SK-N-SH (cell line): ENCODE data around the gene MBIP. TPM values are rescaled to one million over a fixed set of nuclear protein-coding genes. Genes with fewer than 3 reads are reported as not detected.

Source experiments
- CTCF ChIA-PET: fragments of 300-600, 350-600 bp; formaldehyde crosslinking; extraction: SDS; loops from one replicate; lab custom pipeline; 2021; lab: Yijun Ruan, JAX
- POLR2A ChIA-PET: fragments of 350-600 bp; sonication (Branson Sonifier 250); formaldehyde crosslinking; extraction: SDS; loops from one replicate; lab custom pipeline; 2020; ENCODE audit warnings: antibody characterized with exemption, inconsistent platforms; lab: Yijun Ruan, JAX
- DNase-seq: peaks from one replicate; pipeline ENCODE4 v3.0.0; 2012
- H2AFZ ChIP-seq: fragments of 200-600 bp; sonication (generic); 2 replicates; pipeline ENCODE4 v1.8.1; 2016; ENCODE audit warnings: antibody characterized with exemption, mild to moderate bottlenecking, low read depth
- H3F3A ChIP-seq: fragments of 200-600 bp; sonication (generic); replicated peaks from 2 replicates; pipeline ENCODE3; 2016; ENCODE audit warnings: antibody characterized with exemption, mild to moderate bottlenecking; ENCODE audit not compliant: insufficient read depth
- H3K27ac ChIP-seq, 2 experiments: fragments of 200-500 bp in 1 of 2; fragments of 200-600 bp in 1 of 2; sonication (Bioruptor generic) in 1 of 2; sonication (generic), shearing (Covaris generic) in 1 of 2; 2 replicates each; pipeline versions ENCODE4 v1.5.1 to v1.6.1; 2014 to 2016; ENCODE audit warnings: low read depth in 2 of 2, inconsistent platforms in 1 of 2, low read length in 1 of 2, mild to moderate bottlenecking in 1 of 2, mixed read lengths in 1 of 2
- H3K27me3 ChIP-seq: fragments of 200-600 bp; sonication (generic), shearing (Covaris generic); 2 replicates; pipeline ENCODE4 v1.6.1; 2016; ENCODE audit warnings: mixed run types; ENCODE audit not compliant: insufficient read depth
- H3K36me3 ChIP-seq, 2 experiments: fragments of 200-500 bp in 1 of 2; fragments of 200-600 bp in 1 of 2; sonication (Bioruptor generic) in 1 of 2; sonication (generic) in 1 of 2; replicated peaks in 1 of 2; 2 replicates each; pipeline versions ENCODE3 to v1.5.1; 2014 to 2016; ENCODE audit warnings: low read length in 1 of 2, mild to moderate bottlenecking in 1 of 2; ENCODE audit not compliant: insufficient read depth in 2 of 2, control insufficient read depth in 1 of 2
- H3K4me1 ChIP-seq, 2 experiments: fragments of 200-500 bp in 1 of 2; fragments of 200-600 bp in 1 of 2; sonication (Bioruptor generic) in 1 of 2; sonication (generic), shearing (Covaris generic) in 1 of 2; 2 replicates each; pipeline versions ENCODE4 v1.5.1 to v1.6.1; 2014 to 2016; ENCODE audit warnings: low read depth in 1 of 2, low read length in 1 of 2, mixed run types in 1 of 2; ENCODE audit not compliant: insufficient read depth in 2 of 2, control insufficient read depth in 1 of 2
- H3K4me2 ChIP-seq: fragments of 200-600 bp; sonication (generic), shearing (Covaris generic); 2 replicates; pipeline ENCODE4 v1.6.1; 2017; ENCODE audit warnings: mixed run types
- H3K4me3 ChIP-seq, 2 experiments: fragments of 200-500 bp in 1 of 2; fragments of 200-600 bp in 1 of 2; sonication (Bioruptor generic) in 1 of 2; sonication (generic), shearing (Covaris generic) in 1 of 2; 2 replicates each; pipeline versions ENCODE4 v1.5.1 to v1.8.1; 2014 to 2016; ENCODE audit warnings: low read depth in 2 of 2, inconsistent platforms in 1 of 2, low read length in 1 of 2, mild to moderate bottlenecking in 1 of 2, mixed read lengths in 1 of 2, moderate library complexity in 1 of 2
- H3K79me2 ChIP-seq: fragments of 200-600 bp; sonication (generic); 2 replicates; pipeline ENCODE4 v1.8.1; 2017; ENCODE audit warnings: mild to moderate bottlenecking; ENCODE audit not compliant: insufficient read depth
- H3K9ac ChIP-seq: fragments of 200-600 bp; sonication (generic); 2 replicates; pipeline ENCODE4 v1.6.1; 2017; ENCODE audit warnings: mixed run types
- H3K9me2 ChIP-seq: fragments of 200-600 bp; sonication (generic); 2 replicates; pipeline ENCODE4 v1.6.1; 2017; ENCODE audit warnings: mixed run types
- H3K9me3 ChIP-seq: fragments of 200-600 bp; sonication (generic); 2 replicates; pipeline ENCODE4 v1.6.1; 2017; ENCODE audit warnings: mixed run types, mild to moderate bottlenecking, moderate library complexity
- H4K20me1 ChIP-seq: fragments of 200-600 bp; sonication (generic); 2 replicates; pipeline ENCODE4 v1.6.1; 2017; ENCODE audit warnings: mild to moderate bottlenecking, mixed run types; ENCODE audit not compliant: insufficient read depth
- ELF1 ChIP-seq: IDR thresholded peaks from 2 replicates; pipeline ENCODE4 v1.4.0; 2012
- FOSL2 ChIP-seq: IDR thresholded peaks from 2 replicates; pipeline ENCODE4 v1.4.0; 2012; ENCODE audit warnings: low read depth, mild to moderate bottlenecking, moderate library complexity, borderline replicate concordance
- FOXJ3 ChIP-seq: sonication (generic); formaldehyde crosslinking; IDR thresholded peaks from 2 replicates; pipeline ENCODE4 v1.5.1; 2020; ENCODE audit warnings: mild to moderate bottlenecking, missing genetic modification reagents
- JUND ChIP-seq: IDR thresholded peaks from 2 replicates; pipeline ENCODE4 v1.4.0; 2012
- MEF2A ChIP-seq: IDR thresholded peaks from 2 replicates; pipeline ENCODE4 v1.4.0; 2012; ENCODE audit warnings: low read depth, borderline replicate concordance
- MXI1 ChIP-seq: IDR thresholded peaks from 2 replicates; pipeline ENCODE4 v1.6.1; 2012; ENCODE audit warnings: mild to moderate bottlenecking, low read depth, low read length, improper control_type of control experiment
- POLR2AphosphoS5 ChIP-seq: IDR thresholded peaks from 2 replicates; pipeline ENCODE4 v1.6.1; 2012; ENCODE audit warnings: low read depth, low read length
- TAF1 ChIP-seq: IDR thresholded peaks from 2 replicates; pipeline ENCODE4 v1.6.1; 2012; ENCODE audit warnings: low read depth, mild to moderate bottlenecking, low read length, moderate library complexity, borderline replicate concordance
- TEAD4 ChIP-seq: IDR thresholded peaks from 2 replicates; pipeline ENCODE4 v1.4.0; 2012; ENCODE audit warnings: mild to moderate bottlenecking, borderline replicate concordance; ENCODE audit not compliant: insufficient read depth
- YY1 ChIP-seq: IDR thresholded peaks from 2 replicates; pipeline ENCODE4 v1.4.0; 2012; ENCODE audit warnings: low read depth, mild to moderate bottlenecking
- WGBS: methylation state at CpG from one replicate; pipeline ENCODE4 v1.1.6; 2017; ENCODE audit warnings: low lambda C conversion rate; 5-methylcytosine and 5-hydroxymethylcytosine counted together
- polyA plus RNA-seq, 3 experiments: library from polyadenylated mRNA; depleted of rRNA; stranded (reverse); fragments of >200 nt; gene quantifications; 2 replicates each; pipeline ENCODE4 v1.2.3, GENCODE V29; 2012
- TF ChIP-seq, protein P1 (sequence below): fragments of 150-350 bp; IDR thresholded peaks from 2 replicates; pipeline ENCODE4 v1.6.1; 2017; ENCODE audit warnings: antibody characterized with exemption, low read length, low read depth, borderline replicate concordance
- TF ChIP-seq, protein P2 (sequence below): IDR thresholded peaks from 2 replicates; pipeline ENCODE4; 2012
- TF ChIP-seq, protein P3 (sequence below): IDR thresholded peaks from 2 replicates; pipeline ENCODE4 v1.4.0; 2012; ENCODE audit warnings: low read depth, borderline replicate concordance
- TF ChIP-seq, protein P4 (sequence below): IDR thresholded peaks from 2 replicates; pipeline ENCODE4 v1.4.0; 2012; ENCODE audit warnings: low read depth

Gene MBIP
- polyA plus RNA-seq, 1 of the 3 experiments (the other 2 are of a cell fraction), result 11.5 TPM

DNA sequence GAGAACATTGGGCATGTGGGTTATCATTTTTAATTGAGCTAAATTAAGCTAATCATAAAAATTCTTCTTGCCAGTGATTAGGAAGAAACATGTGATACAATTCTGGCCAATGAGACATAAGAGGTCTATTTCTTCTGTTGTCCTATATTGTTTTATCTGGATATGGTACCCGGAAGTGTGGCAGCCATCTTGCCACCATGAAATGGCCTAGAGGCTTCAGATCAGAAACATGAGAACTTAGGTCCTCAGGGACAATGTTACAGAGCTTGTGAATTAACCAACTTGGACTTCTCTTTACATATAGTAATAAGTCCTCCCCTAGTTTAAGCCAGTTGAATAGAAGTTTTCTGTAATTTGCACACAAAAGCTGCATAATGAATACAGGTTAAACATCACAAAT lies 30.5 kb downstream of the MBIP start (continued):
- no peak for TF ChIP-seq FOSL2
- TF ChIP-seq, protein P1, sequence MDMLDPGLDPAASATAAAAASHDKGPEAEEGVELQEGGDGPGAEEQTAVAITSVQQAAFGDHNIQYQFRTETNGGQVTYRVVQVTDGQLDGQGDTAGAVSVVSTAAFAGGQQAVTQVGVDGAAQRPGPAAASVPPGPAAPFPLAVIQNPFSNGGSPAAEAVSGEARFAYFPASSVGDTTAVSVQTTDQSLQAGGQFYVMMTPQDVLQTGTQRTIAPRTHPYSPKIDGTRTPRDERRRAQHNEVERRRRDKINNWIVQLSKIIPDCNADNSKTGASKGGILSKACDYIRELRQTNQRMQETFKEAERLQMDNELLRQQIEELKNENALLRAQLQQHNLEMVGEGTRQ, result no peak
- no peak for TF ChIP-seq POLR2AphosphoS5
- TF ChIP-seq YY1, result no peak
- TF ChIP-seq, all 33 proteins: peak for 0

DNA sequence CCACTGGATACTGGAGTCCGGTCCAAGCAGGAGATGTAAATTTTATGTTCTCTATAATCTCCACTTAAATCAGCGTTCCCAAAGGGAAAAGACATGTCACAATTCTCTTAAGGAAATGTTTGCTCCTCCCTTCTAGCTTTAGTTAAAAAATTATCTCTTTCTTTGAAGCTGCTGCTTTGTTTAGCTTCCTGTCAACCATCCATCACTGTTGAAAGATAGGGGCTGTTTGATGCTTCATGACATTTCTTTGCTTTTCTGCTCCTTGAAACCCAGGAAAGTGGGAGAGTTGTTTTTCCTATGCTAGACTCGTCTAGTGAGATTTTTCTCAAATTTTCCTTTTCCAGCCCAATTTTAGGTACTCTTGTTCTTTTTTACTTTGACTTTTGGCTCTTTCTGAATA lies 31.9 kb downstream of the MBIP start:
- H3K9me3 ChIP-seq, result no peaks in the 10 kb centered on the region
- no peaks in the 10 kb centered on the region for H3K4me1 ChIP-seq
- no peak overlapping the region for H3K4me2 ChIP-seq
- TF ChIP-seq, protein P2, sequence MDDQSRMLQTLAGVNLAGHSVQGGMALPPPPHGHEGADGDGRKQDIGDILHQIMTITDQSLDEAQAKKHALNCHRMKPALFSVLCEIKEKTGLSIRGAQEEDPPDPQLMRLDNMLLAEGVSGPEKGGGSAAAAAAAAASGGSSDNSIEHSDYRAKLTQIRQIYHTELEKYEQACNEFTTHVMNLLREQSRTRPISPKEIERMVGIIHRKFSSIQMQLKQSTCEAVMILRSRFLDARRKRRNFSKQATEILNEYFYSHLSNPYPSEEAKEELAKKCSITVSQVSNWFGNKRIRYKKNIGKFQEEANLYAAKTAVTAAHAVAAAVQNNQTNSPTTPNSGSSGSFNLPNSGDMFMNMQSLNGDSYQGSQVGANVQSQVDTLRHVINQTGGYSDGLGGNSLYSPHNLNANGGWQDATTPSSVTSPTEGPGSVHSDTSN, result no peak
- TF ChIP-seq JUND, result no peak
- no peak for TF ChIP-seq TAF1
- no peak for TF ChIP-seq MXI1
- no peak for TF ChIP-seq TEAD4
- TF ChIP-seq, protein P3, sequence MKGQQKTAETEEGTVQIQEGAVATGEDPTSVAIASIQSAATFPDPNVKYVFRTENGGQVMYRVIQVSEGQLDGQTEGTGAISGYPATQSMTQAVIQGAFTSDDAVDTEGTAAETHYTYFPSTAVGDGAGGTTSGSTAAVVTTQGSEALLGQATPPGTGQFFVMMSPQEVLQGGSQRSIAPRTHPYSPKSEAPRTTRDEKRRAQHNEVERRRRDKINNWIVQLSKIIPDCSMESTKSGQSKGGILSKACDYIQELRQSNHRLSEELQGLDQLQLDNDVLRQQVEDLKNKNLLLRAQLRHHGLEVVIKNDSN, result no peak
- TF ChIP-seq ELF1, result no peak
- no peak for TF ChIP-seq FOSL2
- TF ChIP-seq, protein P4, sequence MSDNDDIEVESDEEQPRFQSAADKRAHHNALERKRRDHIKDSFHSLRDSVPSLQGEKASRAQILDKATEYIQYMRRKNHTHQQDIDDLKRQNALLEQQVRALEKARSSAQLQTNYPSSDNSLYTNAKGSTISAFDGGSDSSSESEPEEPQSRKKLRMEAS, result no peak
- no peak for TF ChIP-seq MEF2A
- no peak for TF ChIP-seq FOXJ3 (CRISPR knock-in tag)
- no peak overlapping the region for H3K4me3 ChIP-seq
- 29% methylated on average over 3 of the region's 3 CpGs for WGBS
- no peaks in the 10 kb centered on the region for H4K20me1 ChIP-seq
- no peak for DNase-seq
- no peaks in the 10 kb centered on the region for H3K9me2 ChIP-seq
- CTCF ChIA-PET, result interaction anchor here (0.9 kb wide), 1 partner anchor 15 kb away, joined by 3 read pairs; no protein-coding TSS in a partner anchor
- no peaks in the 10 kb centered on the region for H3K79me2 ChIP-seq
- H3K36me3 ChIP-seq, result no peaks in the 10 kb centered on the region
- no peak overlapping the region for H3K9ac ChIP-seq
- H3F3A ChIP-seq, result no peaks in the 10 kb centered on the region
- no peak overlapping the region for H3K27ac ChIP-seq
- POLR2A ChIA-PET, result no interaction called here
- no peaks in the 10 kb centered on the region; the same call in 1 of the 2 replicates for H3K27me3 ChIP-seq
- H2AFZ ChIP-seq, result no peak overlapping the region
